SIG-M5 (cell line): ENCODE results near the gene RAB40C.

Experiments used
- DNase-seq: peaks from one replicate; lab custom pipeline; 2025; lab: John Stamatoyannopoulos, UW

RAB40C gene

DNA sequence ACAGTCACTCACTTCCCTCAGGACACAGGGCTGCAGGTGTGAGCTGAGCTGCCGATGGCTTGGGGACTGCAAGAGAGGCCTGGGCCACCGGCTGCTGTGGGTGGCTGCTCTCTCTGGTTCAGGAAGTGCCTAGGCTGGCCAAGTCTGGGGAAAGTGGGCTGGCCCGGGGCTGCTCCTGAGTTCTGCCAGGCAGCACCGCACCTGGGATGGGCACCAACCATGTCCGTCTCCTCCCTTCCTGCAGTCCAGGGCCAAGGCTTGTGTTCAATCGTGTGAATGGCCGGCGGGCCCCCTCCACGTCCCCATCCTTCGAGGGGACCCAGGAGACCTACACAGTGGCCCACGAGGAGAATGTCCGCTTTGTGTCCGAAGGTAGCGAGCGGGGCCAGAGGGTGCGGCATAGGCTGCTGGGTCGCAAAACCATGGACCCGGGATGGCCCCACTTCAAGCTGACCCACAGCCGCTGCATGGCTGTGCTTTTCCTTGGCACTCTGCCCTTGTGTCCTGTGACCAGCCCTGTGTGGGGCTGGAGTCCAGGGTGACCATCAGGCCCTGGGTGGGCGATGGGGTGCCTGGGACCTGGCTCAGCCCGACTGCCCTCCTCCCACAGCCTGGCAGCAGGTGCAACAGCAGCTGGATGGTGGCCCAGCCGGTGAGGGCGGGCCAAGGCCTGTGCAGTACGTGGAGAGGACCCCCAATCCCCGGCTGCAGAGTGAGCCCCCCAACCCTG is 57.5 kb downstream of the RAB40C start:
- DNase-seq: no peak

DNA sequence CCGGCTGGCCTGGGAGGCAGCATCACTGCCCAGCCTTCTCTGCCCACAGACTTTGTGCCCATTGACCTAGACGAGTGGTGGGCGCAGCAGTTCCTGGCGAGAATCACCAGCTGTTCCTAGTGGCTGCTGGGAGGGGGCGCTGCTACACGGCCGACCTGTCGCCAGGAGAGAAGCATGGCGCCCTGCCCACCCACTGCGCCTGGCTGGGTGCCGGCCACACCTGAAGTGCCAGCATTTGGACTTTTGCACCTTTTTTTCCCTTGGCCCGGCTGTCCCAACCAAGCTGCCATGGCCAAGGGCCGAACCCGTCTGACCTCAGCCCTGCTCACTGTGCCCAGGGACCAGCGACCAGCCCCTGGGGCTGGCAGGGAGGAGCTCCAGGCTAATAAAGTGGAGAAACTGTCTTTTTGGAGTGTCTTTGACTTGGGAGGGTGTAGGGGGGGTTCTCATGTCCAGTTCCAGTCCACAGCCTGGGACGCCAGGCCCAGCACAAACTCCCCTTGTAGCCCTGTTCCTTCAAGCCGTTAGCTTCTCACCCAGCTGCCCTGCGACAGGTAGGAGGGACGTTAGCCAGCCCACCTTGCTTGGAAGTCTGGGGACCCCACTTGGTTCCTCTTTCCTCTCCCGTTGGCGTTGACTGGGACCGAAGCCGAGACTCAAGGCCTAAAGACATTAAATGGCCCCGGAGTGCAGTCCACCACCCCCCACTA is 58.4 kb downstream of the RAB40C start:
- DNase-seq: no peak

DNA sequence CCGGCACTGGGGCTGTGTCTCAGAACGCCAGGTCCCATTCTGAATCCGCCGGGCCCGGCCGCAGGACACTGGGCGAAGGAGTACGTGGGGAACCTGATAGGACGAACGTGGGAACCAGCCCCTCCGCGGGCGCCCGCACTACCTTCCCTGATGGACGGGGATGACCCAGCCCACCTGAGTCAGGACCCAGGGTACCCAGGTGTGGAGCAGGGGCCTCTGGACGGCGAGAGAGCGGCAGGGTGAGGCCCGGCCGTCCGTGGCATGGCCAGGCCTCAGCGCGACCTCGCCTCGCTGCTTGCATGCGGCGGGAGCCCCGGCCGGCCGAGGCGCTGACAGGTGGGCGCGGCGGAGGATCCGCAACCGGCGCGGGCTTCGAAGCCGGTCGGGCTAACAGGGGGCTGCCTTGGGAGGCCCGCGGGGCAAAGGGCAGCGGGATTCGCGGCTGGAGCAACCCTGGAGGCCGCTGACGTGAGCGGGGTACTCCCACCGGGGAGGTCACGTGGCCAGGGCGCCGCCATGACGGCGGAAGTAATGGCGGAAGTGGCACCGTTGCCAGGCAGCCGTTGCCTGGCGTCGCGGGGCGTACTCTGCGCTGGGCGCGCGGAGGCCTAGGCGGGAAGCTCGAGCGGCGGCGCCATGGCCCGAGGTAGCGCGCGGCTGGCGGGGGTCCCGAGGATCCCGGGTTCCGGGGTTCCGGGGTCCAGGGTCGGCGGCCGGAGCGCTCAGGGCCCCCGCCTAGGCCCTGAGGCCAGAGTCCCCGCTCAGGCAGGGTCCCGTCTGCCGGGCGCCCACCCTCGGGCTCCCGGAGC is 59.1 kb downstream of the RAB40C start, which contains the start of gene WDR90:
Gene WDR90 (plus strand): TSS at position 585 of the 809 bp plus-strand sequence. CDS start 52 bp downstream, at position 637.
- DNase-seq: peak; percentile 26

DNA sequence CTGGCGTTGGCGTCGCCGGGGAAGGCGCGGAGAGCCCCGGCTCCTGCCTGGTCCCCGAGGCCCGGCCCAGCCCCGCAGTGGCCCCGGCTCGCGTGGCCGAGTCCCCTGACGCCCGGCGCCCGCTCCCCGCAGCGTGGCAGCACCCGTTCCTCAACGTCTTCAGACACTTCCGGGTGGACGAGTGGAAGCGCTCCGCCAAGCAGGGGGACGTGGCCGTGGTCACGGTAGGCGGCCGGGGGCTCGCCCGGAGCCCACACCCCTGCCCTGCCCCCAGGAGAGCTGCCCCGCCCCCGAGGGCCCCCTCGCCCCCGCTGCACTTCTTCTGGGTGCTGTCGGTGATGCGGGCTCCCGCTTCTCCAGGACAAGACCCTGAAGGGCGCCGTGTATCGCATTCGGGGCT is 59.8 kb downstream of the RAB40C start:
- DNase-seq: no peak

DNA sequence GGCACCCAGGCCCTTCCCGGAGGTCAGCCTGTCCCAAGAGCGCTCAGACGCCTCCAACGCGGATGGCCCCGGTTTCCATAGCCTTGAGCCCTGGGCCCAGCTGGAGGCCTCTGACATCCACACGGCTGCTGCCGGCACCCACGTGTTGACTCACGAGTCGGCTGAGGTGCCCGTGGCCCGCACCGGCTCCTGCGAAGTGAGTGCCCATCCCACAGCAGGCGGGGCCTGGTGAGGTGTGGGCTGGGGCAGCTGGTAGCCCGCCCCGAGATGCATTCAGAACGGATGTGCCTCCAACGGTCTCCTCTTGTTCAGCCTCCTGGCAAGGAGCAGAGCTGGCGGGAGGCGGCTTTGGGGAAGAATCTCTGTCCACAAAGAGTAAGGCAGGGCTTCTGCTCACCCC is 62.0 kb downstream of the RAB40C start:
- no peak for DNase-seq

DNA sequence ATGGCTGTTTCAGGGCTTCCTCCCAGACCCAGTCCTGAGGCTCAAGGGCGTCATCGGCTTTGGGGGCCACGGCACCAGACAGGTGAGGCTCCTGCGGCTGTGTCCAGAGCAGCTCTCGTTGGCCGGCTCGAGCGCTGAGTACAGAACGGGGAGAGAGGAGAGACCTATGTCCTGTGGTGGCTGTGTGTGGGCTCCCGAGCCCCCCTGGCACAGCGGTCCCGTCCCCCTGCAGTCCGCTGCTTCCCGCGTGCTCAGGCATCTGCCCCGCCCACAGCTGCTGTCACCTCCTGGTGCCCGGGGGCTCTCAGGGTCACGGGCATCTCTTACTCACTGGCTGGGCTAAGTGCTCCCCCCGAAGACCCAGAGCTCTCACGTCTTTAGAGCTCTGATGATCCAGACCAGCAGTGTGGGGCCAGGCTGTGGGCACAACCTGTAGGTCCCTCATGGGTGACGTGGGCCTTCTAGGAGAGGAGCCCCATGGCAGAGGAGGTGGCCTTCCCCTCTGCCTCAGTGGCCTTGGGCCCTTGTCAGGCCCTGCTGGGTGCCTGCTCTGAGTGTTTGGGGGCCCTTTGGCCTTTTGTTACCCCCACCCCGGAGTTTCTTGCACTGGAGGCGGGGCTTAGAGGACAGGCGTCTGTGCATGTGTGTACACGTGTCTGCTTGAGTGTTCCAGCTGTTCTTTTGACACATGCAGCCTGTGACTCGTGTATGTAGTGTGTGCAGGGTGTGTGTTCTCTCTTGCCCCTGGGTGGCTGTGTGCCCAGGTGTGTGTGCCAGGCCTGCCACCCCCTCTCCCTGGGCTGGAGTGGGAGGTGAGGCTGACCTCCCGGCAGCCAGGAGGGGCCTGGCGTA is 62.8 kb downstream of the RAB40C start:
- DNase-seq: no peak

DNA sequence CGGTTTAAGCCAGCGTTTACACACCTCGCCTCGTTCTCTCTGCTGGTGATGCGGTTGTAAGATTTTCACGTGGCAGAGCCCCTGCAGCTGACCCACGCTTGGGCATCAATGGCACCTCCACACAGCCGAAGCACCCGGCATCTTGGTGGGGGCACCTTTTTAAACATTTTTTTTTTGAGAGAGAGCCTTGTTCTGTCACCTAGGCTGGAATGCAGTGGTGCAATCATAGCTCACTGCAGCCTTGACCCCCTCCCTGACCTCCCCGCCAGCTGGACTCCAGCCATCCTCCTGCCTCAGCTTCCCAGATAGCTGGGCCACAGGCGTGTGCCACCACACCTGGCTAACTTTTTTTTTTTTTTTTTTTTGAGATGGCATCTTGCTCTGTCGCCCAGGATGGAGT is 64.2 kb downstream of the RAB40C start:
- no peak for DNase-seq

DNA sequence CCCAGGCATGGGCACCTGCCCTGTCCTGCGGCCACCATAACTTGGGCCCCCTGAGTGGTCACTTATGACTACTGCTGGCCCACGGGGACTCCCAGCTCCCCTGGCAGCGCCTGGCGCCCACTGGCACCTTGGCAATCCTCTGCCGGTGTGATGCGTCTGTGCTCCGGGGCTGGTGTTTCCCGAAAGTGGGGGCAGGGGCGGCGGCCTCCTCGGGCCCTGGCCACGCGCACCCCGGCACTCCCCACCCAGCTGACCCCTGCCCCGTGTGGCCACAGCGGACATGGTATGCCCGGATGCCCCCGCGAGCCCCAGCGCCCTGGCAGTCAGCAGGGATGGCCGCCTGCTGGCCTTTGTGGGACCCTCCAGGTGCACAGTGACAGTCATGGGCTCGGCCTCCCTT is 67.6 kb downstream of the RAB40C start:
- no peak for DNase-seq

DNA sequence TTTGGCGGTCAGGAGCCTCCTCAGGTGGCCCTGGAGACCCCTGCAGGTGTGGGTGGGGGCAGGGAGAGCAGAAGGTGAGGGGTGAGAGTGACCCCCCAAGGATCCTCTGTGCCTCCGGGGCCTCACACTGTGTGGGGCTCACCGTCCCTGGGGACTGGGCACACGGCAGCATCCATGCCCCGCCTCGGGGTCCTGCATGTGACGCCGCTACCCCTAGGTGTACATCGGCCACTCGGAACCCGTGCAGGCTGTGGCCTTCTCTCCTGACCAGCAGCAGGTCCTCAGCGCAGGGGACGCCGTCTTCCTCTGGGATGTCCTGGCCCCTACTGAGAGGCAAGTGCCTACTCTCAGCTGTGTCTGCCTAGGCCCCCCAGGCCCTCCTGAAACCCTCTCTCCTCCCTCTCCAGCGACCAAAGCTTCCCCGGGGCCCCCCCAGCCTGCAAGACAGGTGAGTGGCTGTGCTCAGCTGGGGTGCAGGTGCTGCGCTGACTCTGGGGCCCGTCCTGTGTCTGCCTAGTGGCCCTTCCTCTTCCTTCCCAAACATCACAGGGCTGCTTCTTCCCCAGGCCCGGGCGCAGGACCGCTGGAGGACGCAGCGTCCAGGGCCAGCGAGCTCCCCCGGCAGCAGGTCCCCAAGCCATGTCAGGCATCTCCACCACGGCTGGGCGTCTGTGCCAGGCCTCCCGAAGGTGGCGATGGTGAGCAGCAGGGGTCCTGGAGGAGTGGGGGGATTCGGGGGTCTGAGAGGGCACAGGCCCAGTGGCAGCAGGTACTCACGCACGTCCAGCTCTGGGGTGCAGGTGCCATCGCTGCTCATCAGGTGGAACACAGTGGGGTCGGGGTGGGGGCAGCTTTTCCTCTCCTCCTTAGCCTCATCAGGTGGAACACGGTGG is 69.1 kb downstream of the RAB40C start:
- DNase-seq: no peak

DNA sequence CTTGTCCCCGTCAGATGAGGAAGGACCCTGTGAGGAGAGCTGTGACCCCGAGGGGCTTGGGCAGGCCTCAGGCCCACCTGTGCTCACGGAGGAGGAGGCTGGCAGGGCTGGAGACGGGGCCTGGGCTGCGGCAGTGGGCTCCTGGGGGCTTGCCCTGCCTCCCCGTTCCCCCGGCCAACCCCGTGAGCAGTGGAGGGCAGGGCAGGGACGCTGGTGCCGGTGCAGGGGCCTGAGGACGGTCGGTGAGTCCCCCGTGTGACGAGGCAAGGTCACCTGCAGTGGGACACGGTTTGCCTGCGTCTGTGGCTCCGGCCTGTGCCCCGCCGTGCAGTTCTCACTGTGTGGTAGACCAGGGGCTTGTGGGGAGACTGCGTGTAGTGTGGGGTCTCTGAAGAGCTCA is 69.8 kb downstream of the RAB40C start:
- no peak for DNase-seq

DNA sequence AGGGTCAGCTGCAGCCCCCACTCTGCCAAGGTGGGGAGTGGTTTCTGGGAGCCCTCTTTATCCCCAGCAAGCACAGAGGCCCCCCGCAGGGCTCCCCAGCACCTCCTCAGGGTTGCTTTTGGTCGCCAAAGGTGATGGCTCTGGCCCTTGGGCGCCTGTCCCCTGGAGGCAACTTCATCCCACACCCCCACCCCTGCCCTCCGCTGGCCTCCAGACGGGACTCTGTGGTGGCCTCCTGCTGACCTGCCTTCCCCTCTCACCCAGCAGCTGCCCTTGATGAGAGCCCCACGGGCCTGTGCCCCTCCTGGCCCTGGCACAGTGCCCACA is 70.2 kb downstream of the RAB40C start:
- DNase-seq: no peak

DNA sequence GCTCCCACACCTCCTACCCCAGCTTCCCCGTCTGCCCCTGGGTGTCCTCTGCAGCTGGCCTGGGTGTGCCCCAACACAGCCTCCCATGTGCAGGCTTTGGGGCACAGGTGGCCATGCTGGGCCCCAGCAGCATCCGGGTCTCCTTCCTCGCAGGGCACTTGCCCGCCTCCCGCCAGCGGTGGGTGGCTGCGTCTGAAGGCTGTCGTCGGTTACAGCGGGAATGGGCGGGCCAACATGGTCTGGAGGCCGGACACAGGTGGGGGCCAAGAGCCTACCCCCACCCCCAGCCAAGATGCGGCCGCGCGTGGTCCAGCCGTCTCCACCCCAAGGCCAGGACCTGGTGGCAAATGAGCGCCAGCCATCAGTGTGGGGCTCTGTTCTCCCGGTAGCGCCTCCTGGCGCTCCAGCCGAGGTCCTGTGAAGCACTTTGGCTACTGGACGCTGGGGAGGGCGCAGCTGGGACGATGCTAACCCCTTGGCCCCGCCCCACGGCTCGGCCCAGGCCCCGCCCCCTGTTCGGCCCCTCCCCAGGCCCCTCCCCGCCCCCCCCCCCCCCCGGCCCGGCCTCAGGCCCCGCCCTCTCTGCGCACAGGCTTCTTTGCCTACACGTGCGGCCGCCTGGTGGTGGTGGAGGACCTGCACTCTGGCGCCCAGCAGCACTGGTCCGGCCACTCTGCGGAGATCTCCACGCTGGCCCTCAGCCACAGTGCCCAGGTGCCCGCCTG is 70.8 kb downstream of the RAB40C start:
- DNase-seq: peak; percentile 15

DNA sequence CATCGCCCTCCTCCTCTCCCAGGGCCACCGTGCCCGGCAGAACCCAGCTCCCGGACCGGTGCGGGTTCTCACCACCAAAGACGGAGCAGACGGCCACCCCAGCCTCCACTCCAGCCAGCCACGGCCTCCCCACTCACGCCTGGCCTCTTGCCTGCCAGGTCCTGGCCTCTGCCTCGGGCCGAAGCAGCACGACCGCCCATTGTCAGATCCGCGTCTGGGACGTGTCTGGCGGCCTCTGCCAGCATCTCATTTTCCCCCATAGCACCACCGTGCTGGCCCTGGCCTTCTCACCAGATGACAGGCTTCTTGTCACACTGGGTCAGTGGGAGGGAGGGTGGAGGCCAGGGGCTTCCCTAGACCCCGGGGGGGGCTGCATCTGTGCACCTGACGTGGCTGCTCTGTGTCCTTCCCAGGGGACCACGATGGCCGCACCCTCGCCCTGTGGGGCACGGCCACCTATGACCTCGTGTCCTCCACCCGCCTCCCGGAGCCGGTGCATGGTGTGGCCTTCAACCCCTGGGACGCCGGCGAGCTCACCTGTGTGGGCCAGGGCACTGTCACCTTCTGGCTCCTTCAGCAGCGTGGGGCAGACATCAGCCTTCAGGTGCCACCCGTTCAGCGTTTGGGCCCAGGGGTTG is 71.4 kb downstream of the RAB40C start:
- DNase-seq: no peak

DNA sequence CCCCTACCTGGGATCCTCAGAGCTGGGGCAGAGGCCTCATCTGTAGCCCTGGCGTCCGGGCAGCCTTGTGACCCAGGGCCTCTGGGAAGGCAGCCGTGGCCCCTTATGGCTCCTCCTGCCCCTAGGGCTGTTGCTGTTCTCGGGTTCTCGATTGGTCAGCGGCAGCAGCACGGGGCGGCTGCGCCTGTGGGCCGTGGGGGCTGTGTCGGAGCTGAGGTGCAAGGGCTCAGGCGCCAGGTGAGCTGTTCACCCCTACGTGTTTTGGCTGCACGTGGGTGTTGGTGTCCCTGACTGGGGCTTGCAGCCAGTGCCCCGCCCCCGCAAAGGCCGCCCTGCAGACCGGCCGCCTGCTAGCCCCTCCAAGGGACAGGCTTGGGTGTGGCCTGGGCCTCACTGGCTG is 72.2 kb downstream of the RAB40C start:
- no peak for DNase-seq

DNA sequence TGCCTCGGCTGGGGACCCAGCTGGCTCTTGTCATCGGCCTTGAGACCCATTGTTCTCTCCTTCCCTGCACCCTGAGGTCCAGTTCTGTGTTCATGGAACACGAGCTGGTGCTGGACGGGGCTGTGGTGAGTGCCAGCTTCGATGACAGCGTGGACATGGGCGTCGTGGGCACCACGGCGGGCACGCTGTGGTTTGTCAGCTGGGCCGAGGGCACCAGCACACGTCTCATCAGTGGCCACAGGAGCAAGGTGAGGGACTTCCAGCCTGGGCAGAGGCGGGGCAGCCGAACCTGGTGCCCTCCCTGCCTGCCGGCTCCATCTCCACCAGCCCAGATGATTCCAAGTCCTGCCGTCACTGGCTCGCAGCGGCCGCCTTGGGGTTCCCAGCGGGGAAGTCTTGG is 72.7 kb downstream of the RAB40C start:
- DNase-seq: no peak

DNA sequence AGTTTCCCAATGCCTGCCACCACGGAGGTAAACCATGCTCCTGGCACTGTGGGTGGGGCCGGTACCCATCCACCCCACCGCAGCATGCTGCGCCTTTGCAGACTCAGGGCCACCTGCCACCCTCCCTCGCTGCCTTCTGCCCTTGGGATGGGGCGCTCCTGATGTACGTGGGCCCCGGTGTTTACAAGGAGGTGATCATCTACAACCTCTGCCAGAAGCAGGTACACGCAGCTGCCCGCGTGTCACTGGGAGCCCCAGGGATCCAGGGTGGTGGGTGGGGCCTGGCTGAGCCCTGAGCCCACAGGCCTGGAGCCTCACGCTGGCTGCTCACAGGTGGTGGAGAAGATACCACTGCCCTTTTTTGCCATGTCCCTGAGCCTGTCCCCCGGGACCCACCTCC is 76.7 kb downstream of the RAB40C start:
- DNase-seq: no peak

DNA sequence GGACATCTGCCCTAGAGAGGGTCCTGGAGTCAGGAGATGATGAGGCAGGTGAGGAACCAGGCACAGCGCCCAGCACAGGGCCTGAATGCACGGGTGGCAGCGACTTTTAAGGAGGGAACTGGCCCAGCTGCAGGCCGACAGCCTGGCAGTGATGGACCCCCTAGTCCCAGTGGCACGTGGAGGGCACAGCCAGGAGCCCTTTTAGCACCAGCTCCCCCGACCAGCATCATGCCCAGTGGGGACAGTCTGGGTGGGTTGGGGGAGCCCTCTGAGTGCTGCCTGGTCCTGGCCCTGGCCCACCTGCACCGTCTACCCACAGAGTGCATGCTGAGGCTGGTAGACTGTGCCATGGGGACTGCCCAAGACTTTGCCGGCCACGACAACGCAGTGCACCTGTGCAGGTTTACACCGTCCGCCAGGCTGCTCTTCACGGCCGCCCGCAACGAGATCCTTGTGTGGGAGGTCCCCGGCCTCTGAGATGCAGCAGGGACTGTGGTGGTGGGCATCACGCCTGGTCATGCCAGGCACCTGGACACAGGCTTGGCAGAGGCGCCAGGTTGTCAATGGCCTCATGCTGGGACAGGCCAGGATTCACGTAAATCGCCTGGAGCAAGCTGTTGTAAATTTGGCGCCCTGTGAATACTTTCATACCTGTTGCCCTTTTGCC is 77.4 kb downstream of the RAB40C start:
- DNase-seq: no peak

DNA sequence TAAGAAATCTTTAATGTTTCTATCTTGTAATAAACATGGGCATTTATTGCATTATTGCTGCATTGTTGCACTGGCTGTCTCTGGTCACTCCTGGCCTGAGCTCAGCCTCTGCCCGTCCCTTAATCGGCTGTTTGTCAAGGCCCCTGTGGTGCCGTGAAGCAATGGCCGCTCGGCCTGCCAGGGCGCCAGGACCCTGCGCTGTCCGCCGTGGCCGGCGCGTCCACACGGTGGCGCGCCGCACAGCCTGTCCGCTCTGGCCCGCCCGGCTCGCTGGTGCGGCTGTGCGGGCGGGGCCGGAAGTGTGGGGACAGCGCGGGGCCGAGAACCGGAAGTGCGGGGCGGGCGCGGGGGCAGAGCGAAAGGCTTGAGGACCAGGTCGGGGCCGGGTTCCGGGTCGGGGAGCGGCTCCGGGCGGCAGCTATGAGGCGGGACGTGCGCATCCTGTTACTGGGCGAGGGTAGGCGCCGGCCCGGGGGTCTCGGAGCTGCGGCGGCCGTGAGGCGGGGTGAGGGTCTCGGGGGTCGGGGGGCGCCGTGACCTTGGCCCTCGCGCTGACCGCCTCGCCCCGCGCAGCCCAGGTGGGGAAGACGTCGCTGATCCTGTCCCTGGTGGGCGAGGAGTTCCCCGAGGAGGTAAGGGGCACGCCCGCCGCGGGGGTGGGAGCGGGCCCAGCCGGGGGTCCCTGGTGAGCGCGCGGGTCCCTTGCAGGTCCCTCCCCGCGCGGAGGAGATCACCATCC is 78.1 kb downstream of the RAB40C start, which contains the start of gene RHOT2:
Gene RHOT2 (plus strand): TSS at position 353 of the 739 bp plus-strand sequence. CDS start 68 bp downstream, at position 421.
- peak; percentile 20 for DNase-seq
